HepG2 (cell line): Measurements from ENCODE around the gene FTCD.

ENCODE experiments used
- CTCF ChIP-seq: sonication (generic); formaldehyde crosslinking; IDR thresholded peaks from 2 replicates; pipeline ENCODE4 v1.5.0; 2020; ENCODE audit warnings: mild to moderate bottlenecking, missing genetic modification reagents, moderate library complexity
- POLR2A ChIP-seq, 2 experiments: IDR thresholded peaks; 2 replicates each; pipeline ENCODE4 v1.6.1; 2011; ENCODE audit warnings: low read depth in 2 of 2, low read length in 2 of 2, mild to moderate bottlenecking in 1 of 2, moderate library complexity in 1 of 2; ENCODE audit not compliant: insufficient read depth in 1 of 2
- ZNF775 ChIP-seq: sonication (generic); formaldehyde crosslinking; IDR thresholded peaks from 2 replicates; pipeline ENCODE4 v1.4.0; 2020; ENCODE audit warnings: missing genetic modification reagents, mild to moderate bottlenecking, moderate library complexity, borderline replicate concordance

- TF ChIP-seq POLR2A (IDR thresholded peaks at IDR 0.05; ENCODE audit: insufficient read depth in 1 of 2, low read depth in 2 of 2, low read length in 2 of 2), result no peak
- no peak for TF ChIP-seq CTCF (CRISPR knock-in tag)
- no peak for TF ChIP-seq ZNF775 (CRISPR knock-in tag)
These were observed 33.1 kb downstream of the FTCD start for GRCh38 chr21:46122237-46122671.
